Caco-2 (cell line): ENCODE measurements around the gene HECA. TPM values are rescaled to one million over a fixed set of nuclear protein-coding genes. Genes with fewer than 3 reads are reported as not detected.

Source experiments
- BruUV-seq: library from RNA; stranded (reverse); fragments of 400-500 nt; replicated peaks from 2 replicates; lab custom pipeline; 2021; lab: Mats Ljungman, UMichigan
- CTCF ChIA-PET: fragments of 300-600 bp; sonication (Branson Sonifier 250); formaldehyde crosslinking; loops from one replicate; lab custom pipeline; 2022; ENCODE audit warnings: antibody characterized with exemption; lab: Charles Lee
- POLR2A ChIA-PET: fragments of 300-600 bp; sonication (Branson Sonifier 250); formaldehyde crosslinking; loops from one replicate; lab custom pipeline; 2022; ENCODE audit warnings: antibody characterized with exemption; lab: Charles Lee
- DNase-seq, 2 experiments: peaks; one replicate each; pipeline versions ENCODE4 v3.0.0 to v3.0.0-alpha.2; 2020 to 2022
- H3K27me3 ChIP-seq: replicated peaks from 2 replicates; pipeline ENCODE4 v1.6.0; 2011; ENCODE audit warnings: low read length; ENCODE audit not compliant: control insufficient read depth, insufficient read depth
- H3K36me3 ChIP-seq: 2 replicates; pipeline ENCODE4 v1.5.1; 2011; ENCODE audit warnings: low read length; ENCODE audit not compliant: control insufficient read depth, insufficient read depth
- H3K4me1 ChIP-seq: fragments of 250-450 bp; sonication (Bioruptor Pico); 2 replicates; pipeline ENCODE4 v1.5.1; 2020; ENCODE audit warnings: mild to moderate bottlenecking
- H3K4me3 ChIP-seq: 2 replicates; pipeline ENCODE4 v1.5.1; 2011; ENCODE audit warnings: low read depth, mild to moderate bottlenecking, control low read depth, low read length
- H3K9me3 ChIP-seq: fragments of 250-450 bp; sonication (Bioruptor Pico); 2 replicates; pipeline ENCODE4 v1.5.1; 2020; ENCODE audit warnings: mild to moderate bottlenecking, moderate library complexity
- H3K27ac Mint-ChIP-seq: one replicate; pipeline ENCODE4 v1.8.0; 2022; ENCODE audit warnings: mixed read lengths; ENCODE audit not compliant: unreplicated experiment
- H3K27me3 Mint-ChIP-seq: one replicate; pipeline ENCODE4 v1.8.0; 2022; ENCODE audit warnings: mixed read lengths; ENCODE audit not compliant: insufficient read depth, unreplicated experiment
- H3K36me3 Mint-ChIP-seq: one replicate; pipeline ENCODE4 v1.8.0; 2022; ENCODE audit warnings: mild to moderate bottlenecking, mixed read lengths; ENCODE audit not compliant: insufficient read depth, unreplicated experiment
- H3K4me1 Mint-ChIP-seq: one replicate; pipeline ENCODE4 v1.8.0; 2022; ENCODE audit warnings: low read depth, mixed read lengths; ENCODE audit not compliant: unreplicated experiment
- H3K4me3 Mint-ChIP-seq: one replicate; pipeline ENCODE4 v1.8.0; 2022; ENCODE audit warnings: mild to moderate bottlenecking, moderate library complexity, mixed read lengths; ENCODE audit not compliant: unreplicated experiment
- H3K9me3 Mint-ChIP-seq: one replicate; pipeline ENCODE4 v1.8.0; 2022; ENCODE audit warnings: mixed read lengths; ENCODE audit not compliant: unreplicated experiment
- intact Hi-C: fragments of 100-400 bp; cut with micrococcal nuclease; formaldehyde crosslinking; loops from one replicate; pipeline ENCODE4 v1.10.0; 2022; ENCODE audit not compliant: unreplicated experiment
- total RNA-seq: library from RNA; stranded (reverse); gene quantifications from 2 replicates; pipeline ENCODE4 v1.2.3, GENCODE V29; 2022
- TF ChIP-seq, protein P1 (sequence below), 2 experiments: fragments of 200-600 bp in 1 of 2; IDR thresholded peaks; 1 replicate in 1 of 2; 2 replicates in 1 of 2; pipeline versions ENCODE4 v1.5.1 to v1.8.0; 2011 to 2022; ENCODE audit warnings: antibody characterized with exemption in 1 of 2, control low read depth in 1 of 2, inconsistent platforms in 1 of 2, low read depth in 1 of 2, low read length in 1 of 2, mild to moderate bottlenecking in 1 of 2, moderate library complexity in 1 of 2; ENCODE audit not compliant: insufficient read depth in 1 of 2, severe bottlenecking in 1 of 2, unreplicated experiment in 1 of 2

The HECA gene
- total RNA-seq, 1 experiment from 2014 or later: 4.9 TPM

DNA sequence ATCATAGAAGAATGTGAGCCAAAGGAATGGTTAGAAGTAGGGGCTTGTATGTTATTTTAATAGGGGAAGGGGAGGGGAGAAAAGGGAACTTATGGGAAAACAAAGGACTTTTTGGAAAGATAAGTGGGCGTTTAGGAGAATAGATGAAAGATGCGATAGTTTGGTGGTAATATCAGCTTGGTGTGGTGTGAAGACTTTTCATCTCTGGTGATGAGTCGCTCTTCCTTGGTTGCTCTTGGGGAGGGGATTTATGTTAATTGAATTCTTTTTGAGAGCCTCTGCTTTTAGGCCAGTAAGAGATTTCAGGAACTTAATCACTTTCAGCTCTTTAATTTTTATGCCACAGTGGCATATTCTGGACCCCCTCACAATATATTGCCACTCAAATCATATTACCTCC is 10.8 kb downstream of the HECA start:
- no peaks in the 10 kb centered on the region for H3K27me3 Mint-ChIP-seq
- H3K4me1 Mint-ChIP-seq: peaks cover 22% of the 10 kb centered on the region
- no peaks in the 10 kb centered on the region for H3K9me3 Mint-ChIP-seq
- no peak overlapping the region for H3K27ac Mint-ChIP-seq
- Histone ChIP-seq H3K4me1 (peaks cover 29% of the 10 kb centered on the region), H3K4me3 (no peak overlapping the region), H3K36me3 (no peaks in the 10 kb centered on the region), H3K27me3 (no peaks in the 10 kb centered on the region), H3K9me3 (no peaks in the 10 kb centered on the region)
- no peaks in the 10 kb centered on the region for H3K36me3 Mint-ChIP-seq
- CTCF ChIA-PET: no interaction called here
- TF ChIP-seq, protein P1, sequence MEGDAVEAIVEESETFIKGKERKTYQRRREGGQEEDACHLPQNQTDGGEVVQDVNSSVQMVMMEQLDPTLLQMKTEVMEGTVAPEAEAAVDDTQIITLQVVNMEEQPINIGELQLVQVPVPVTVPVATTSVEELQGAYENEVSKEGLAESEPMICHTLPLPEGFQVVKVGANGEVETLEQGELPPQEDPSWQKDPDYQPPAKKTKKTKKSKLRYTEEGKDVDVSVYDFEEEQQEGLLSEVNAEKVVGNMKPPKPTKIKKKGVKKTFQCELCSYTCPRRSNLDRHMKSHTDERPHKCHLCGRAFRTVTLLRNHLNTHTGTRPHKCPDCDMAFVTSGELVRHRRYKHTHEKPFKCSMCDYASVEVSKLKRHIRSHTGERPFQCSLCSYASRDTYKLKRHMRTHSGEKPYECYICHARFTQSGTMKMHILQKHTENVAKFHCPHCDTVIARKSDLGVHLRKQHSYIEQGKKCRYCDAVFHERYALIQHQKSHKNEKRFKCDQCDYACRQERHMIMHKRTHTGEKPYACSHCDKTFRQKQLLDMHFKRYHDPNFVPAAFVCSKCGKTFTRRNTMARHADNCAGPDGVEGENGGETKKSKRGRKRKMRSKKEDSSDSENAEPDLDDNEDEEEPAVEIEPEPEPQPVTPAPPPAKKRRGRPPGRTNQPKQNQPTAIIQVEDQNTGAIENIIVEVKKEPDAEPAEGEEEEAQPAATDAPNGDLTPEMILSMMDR (IDR thresholded peaks at IDR 0.05; ENCODE audit: insufficient read depth in 1 of 2, low read depth in 1 of 2, low read length in 1 of 2, severe bottlenecking in 1 of 2, unreplicated experiment in 1 of 2): no peak
- no peak for DNase-seq
- BruUV-seq: no TSS peak
- intact Hi-C loops: no loop called here
- POLR2A ChIA-PET: no interaction called here
- no peak overlapping the region for H3K4me3 Mint-ChIP-seq

DNA sequence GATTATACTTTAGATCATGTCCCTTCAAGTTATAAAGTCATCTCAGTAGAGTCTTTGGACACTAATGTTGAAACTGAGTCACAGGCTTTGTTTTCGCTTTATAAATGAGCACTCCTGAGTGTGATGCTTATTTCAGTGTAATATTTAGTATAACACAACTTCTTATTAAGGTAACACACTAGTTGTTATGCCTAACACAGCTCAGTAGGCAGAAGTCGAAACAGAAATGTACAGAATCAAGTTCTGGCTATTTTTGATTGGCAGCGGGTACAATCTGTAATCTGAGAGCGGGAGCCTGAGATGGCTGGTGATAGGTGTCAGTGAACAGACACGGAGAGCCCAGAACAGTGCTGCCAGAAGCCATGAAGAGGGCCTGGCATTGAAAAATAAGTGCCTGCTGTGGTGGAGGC is 11.4 kb downstream of the HECA start:
- CTCF ChIA-PET: no interaction called here
- BruUV-seq: no TSS peak

DNA sequence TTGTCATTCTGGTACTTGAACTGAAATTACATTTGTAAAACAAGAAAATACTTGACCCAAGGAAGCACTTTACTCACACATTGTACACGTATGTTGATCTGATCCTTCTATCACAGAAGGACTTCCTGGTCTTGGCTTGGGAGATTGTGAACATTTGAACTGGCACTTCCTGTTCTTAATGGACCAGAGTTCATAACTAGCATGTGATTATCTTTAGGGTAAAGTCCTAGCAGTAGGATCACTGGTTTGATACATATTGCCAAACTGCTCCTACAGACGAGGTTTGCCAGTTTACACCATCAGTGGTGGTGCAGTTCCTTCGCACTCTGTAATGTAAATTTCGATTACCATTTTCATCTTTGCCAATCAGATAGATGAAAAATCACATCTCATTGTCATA is 12.7 kb downstream of the HECA start:
- intact Hi-C loops: loop anchor here (1.0 kb wide), 1 partner anchor 11 kb away; no protein-coding TSS in a partner anchor
- CTCF ChIA-PET: interaction anchor here (0.6 kb wide), 1 partner anchor 111 kb away, joined by 3 read pairs; no protein-coding TSS in a partner anchor

More for the DNA sequence above, 11.4 kb downstream of the HECA start:
- POLR2A ChIA-PET: no interaction called here
- Histone ChIP-seq H3K9me3 (no peaks in the 10 kb centered on the region), H3K27me3 (no peaks in the 10 kb centered on the region), H3K36me3 (no peaks in the 10 kb centered on the region), H3K4me1 (peaks cover 29% of the 10 kb centered on the region), H3K4me3 (no peak overlapping the region)
- Mint-ChIP-seq H3K36me3 (no peaks in the 10 kb centered on the region), H3K27me3 (no peaks in the 10 kb centered on the region), H3K4me1 (peaks cover 22% of the 10 kb centered on the region), H3K27ac (peak overlapping the region; percentile 35), H3K9me3 (no peaks in the 10 kb centered on the region), H3K4me3 (no peak overlapping the region)
- no peak for DNase-seq
- intact Hi-C loops: no loop called here
- TF ChIP-seq, protein P1 (IDR thresholded peaks at IDR 0.05; ENCODE audit: insufficient read depth in 1 of 2, low read depth in 1 of 2, low read length in 1 of 2, severe bottlenecking in 1 of 2, unreplicated experiment in 1 of 2): no peak

More for the DNA sequence above, 12.7 kb downstream of the HECA start:
- Mint-ChIP-seq H3K4me1 (peaks cover 29% of the 10 kb centered on the region), H3K27me3 (no peaks in the 10 kb centered on the region), H3K27ac (peak overlapping the region; percentile 35), H3K9me3 (no peaks in the 10 kb centered on the region), H3K36me3 (no peaks in the 10 kb centered on the region), H3K4me3 (no peak overlapping the region)
- Histone ChIP-seq H3K4me3 (no peak overlapping the region), H3K36me3 (no peaks in the 10 kb centered on the region), H3K4me1 (peaks cover 29% of the 10 kb centered on the region), H3K27me3 (no peaks in the 10 kb centered on the region), H3K9me3 (no peaks in the 10 kb centered on the region)
- POLR2A ChIA-PET: no interaction called here
- no TSS peak for BruUV-seq
- TF ChIP-seq, protein P1 (IDR thresholded peaks at IDR 0.05; ENCODE audit: insufficient read depth in 1 of 2, low read depth in 1 of 2, low read length in 1 of 2, severe bottlenecking in 1 of 2, unreplicated experiment in 1 of 2): no peak
- DNase-seq: no peak
